Renal pelvis (tissue), 4 donors: ENCODE data around the gene LMBRD1. TPM values are rescaled to one million over a fixed set of nuclear protein-coding genes. Genes with fewer than 3 reads are reported as not detected.

Experiments
- DNase-seq: peaks from one replicate; pipeline ENCODE4 v3.0.0-alpha.2; 2013
- polyA plus RNA-seq, 3 donors: library from polyadenylated mRNA; unstranded; fragments of 120-200 nt; gene quantifications; one replicate each; pipeline ENCODE4 v1.2.1, GENCODE V29; 2013; ENCODE audit not compliant: insufficient read length in 3 of 3

The LMBRD1 gene
- polyA plus RNA-seq, 3 donors: 118 to 129 (median 118) TPM

- no peak for DNase-seq
Measured at GRCh38 chr6:69663215-69663614, 133.6 kb downstream of the LMBRD1 start.

- DNase-seq: no peak
Measured at GRCh38 chr6:69650703-69651102, 146.1 kb downstream of the LMBRD1 start.

GRCh38 chr6:69647726-69648125 lies 149.1 kb downstream of the LMBRD1 start:
- no peak for DNase-seq

DNA sequence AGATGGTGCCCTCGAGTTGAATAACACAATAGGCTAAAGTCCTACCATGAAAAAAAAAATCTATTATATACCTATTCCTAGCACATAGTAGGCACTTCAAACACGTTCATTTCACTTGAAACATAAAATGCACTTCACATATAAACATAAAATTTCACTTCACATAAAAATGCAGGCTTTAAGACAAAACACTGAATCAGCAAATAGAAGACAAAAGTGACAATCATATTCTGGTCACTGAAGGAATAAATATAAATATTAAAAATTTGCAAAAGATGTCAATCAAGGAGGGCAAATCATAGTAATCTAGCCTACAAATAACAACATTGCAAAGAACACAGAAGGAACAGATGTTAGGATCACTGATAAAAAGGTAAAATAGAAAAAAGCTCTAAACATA lies 153.1 kb downstream of the LMBRD1 start:
- no peak for DNase-seq

GRCh38 chr6:69632932-69633331 lies 163.9 kb downstream of the LMBRD1 start:
- DNase-seq: no peak

- no peak for DNase-seq
Measured at GRCh38 chr6:69631552-69632346, 165.1 kb downstream of the LMBRD1 start.

GRCh38 chr6:69630767-69631166 lies 166.0 kb downstream of the LMBRD1 start:
- DNase-seq: no peak

- no peak for DNase-seq
Measured at GRCh38 chr6:69627625-69628024, 169.2 kb downstream of the LMBRD1 start.

DNA sequence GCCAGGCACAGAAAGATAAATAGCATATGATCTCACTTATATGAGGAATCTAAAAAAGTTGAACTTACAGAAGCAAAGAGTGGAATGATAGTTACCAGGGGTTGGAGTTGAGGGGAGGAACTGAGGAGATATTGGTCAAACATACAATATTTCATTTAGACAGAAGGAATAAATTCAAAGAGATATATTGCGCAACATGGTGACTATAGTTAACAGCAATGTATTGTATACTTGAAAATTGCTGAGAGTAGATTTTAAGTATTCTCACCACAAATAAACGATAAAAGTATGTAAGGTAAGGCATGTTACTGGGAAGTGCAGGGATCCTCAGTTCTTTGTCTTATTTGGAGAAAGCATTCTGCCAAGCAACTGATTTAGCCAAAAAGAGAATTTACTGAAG lies 171.9 kb downstream of the LMBRD1 start:
- DNase-seq: no peak

Other genes starting within 250 kb of the LMBRD1 start
- 1 to 10 TPM; 2.4 to 3.7 (median 3.6) TPM for gene COL19A1, start 69.5 kb upstream of the LMBRD1 start, polyA plus RNA-seq